Activated CD4-positive, CD25-positive, alpha-beta regulatory T cell treated with anti-CD3 and anti-CD28 coated beads, Interleukin-2, amount 50 U/mL, for 16 hours (primary cell): ENCODE measurements around the gene SMIM45.

Experiments used
- DNase-seq: peaks from one replicate; pipeline ENCODE4 v3.0.0-alpha.2; 2020; ENCODE audit warnings: low read depth, low spot score

SMIM45 gene

GRCh38 chr22:41969110-41969646 is 17.2 kb downstream of the SMIM45 start, which contains the start of gene SEPTIN3:
TSS of gene SEPTIN3 (plus strand) at chr22:41969443. CDS start at chr22:41971493, 2,050 bp downstream.
- DNase-seq, result no peak

- DNase-seq, result no peak
Measured at GRCh38 chr22:41970601-41971000, 18.7 kb downstream of the SMIM45 start.

DNA sequence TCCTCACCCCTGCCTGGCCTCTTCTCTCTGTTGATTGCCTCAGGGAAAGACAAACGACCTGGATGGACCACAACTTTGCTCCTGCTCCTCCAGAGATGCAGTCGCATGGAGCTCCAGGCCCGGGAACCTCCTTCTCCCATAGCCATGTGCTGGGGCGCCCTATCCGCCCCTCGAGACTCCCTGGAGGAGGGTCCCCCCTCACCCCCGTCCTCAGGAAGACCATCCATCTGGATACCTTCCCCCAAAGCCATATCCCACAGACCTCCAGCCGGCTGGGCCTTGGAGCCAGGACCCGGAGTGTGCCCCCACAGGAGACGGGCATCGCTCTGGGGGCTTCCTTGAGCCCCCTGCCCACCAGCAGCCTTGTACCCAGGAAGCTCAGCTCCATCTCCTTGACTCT is 19.5 kb downstream of the SMIM45 start:
- DNase-seq, result no peak

GRCh38 chr22:41974691-41975290 is 22.8 kb downstream of the SMIM45 start:
- DNase-seq, result no peak

GRCh38 chr22:41975299-41976069 is 23.5 kb downstream of the SMIM45 start:
- DNase-seq, result no peak

- peak; percentile 8 for DNase-seq
Measured at GRCh38 chr22:41976070-41976901, 24.3 kb downstream of the SMIM45 start.

DNA sequence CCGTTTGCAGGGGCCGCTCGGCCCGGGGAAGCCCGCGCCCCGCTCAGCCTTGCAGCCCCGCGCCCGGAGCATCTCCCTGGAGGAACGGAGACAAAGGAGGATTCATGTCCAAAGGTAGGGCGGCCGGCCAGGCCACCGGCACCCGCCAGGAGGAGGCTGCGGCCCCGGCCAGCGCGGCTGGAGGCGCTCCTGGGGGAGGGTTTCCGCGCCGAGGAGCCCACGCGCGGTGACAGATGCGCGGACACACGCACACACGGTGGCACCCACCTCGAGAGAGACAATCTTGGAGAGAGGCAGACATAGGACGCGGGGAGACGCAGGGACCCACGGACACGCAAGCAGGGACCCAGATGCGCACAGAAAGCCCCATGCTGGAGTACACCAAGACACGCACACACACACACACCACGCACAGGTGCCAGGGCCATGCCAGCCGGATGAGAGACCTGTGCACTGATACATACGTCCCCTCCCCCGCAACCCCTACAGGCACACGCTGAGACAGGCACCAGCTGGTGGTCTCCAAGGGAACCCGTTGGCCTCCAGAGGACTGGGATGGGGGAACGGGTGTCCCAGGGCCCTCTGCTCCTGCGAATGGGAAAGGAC is 25.1 kb downstream of the SMIM45 start:
- no peak for DNase-seq

DNA sequence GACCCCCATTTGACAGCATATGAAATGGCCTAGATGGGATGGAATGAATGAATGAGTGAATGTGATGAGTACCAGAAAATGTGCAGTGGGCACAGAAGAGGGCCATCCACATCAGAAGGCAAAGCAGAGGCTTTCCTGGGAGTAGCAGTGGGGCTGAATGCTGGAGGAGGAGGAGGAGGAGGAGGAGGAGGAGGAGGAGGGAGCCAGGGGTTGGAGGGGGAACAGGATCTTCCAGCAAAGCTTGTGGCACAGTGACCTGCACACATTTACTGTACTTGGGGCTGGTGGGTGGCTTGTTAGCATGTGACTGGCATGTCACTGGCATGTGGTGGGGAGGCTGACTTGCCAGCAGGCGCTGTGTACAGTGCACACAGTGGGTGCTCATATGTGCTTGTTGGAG is 26.8 kb downstream of the SMIM45 start:
- DNase-seq, result no peak

GRCh38 chr22:41979423-41980250 is 27.7 kb downstream of the SMIM45 start:
- DNase-seq, result no peak

GRCh38 chr22:41982865-41983264 is 30.9 kb downstream of the SMIM45 start:
- DNase-seq, result no peak

GRCh38 chr22:41983513-41984405 is 31.8 kb downstream of the SMIM45 start:
- no peak for DNase-seq

- DNase-seq, result no peak
Measured at GRCh38 chr22:41987276-41987675, 35.3 kb downstream of the SMIM45 start.

- DNase-seq, result no peak
Measured at GRCh38 chr22:41989246-41989645, 37.3 kb downstream of the SMIM45 start.

DNA sequence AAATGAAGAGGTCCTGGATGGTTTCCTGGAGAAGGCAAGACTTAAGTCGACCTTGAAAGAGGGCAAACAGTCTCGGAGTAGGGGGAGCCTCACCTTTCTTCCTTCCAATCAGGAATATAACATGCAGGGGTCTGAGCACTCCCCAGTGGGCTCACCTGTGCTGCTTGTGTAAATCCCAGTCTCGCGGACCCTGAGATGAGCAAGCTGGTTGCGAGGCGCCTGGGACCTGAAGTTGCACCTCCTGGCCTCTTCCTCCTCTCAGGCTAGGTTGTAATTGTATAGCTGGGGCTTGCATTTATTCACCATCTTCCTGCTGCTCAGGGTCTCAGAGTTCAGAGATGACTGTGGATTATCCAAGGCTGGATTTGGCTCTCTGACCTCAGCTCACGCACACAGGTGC is 39.2 kb downstream of the SMIM45 start:
- no peak for DNase-seq

DNA sequence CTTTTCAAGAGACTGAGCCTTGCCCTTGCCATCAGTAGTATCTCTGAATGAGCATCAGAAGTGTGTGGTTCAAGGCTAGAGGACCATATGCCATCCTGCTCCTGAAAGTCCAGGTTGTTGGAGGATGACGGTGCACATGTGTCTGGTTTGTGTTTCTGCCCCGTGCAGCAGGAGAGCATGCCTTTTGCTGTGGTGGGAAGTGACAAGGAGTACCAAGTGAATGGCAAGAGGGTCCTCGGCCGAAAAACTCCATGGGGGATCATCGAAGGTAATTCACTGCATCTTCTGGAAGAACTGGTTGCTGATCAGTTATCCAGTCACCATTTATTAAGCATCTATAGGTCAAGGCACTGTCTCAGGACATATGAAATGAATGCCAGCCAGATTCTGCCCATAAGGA is 40.5 kb downstream of the SMIM45 start:
- DNase-seq, result no peak

- DNase-seq, result no peak
Measured at GRCh38 chr22:41995211-41995610, 43.3 kb downstream of the SMIM45 start.

DNA sequence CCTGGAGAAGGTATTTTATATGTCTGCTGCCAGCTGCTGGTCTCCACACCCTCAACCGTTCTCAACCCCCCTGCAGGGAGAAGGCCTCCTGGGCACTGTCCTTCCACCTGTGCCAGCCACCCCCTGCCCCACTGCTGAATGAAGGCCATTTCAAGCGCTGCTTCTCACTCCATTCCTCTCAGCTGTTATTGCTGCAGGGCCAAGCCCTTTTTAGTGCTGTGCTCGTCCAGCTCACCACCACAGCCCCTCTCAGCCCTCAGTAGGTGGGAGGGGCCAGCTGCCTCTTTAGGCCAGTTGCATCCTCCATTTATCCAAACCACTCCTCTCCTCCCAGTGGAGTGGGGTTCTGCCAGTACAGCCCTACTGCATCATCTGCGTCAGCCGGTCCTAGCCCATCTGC is 44.9 kb downstream of the SMIM45 start:
- no peak for DNase-seq

- peak; percentile 79 for DNase-seq
Measured at GRCh38 chr22:41998361-41999261, 46.7 kb downstream of the SMIM45 start, which contains the start of gene WBP2NL. TSS of gene WBP2NL (plus strand) at chr22:41998788. CDS start at chr22:41998819, 31 bp downstream.

DNA sequence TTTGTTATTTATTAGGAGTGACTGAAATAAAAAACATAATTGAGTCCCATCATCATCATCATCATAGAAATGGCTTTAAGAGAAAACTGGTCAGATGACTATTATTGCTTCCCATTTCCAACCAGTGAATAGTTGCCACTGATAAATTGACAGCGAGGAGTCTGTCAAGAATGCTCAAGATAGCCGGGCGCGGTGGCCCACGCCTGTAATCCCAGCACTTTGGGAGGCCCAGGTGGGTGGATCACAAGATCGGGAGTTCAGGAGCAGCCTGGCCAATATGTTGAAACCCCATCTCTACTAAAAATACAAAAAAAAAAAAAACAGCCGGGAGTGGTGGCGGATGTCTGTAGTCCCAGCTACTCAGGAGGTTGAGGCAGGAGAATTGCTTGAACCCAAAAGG is 48.5 kb downstream of the SMIM45 start:
- DNase-seq, result no peak
